HEK293 (cell line): ENCODE data around the gene CENPH.

ENCODE experiments used
- CTCF ChIA-PET: fragments of 350-600 bp; formaldehyde crosslinking; extraction: SDS; loops from one replicate; lab custom pipeline; 2021; ENCODE audit warnings: antibody characterized with exemption; lab: Yijun Ruan, JAX
- POLR2A ChIA-PET: fragments of 300-600 bp; formaldehyde crosslinking; extraction: SDS; loops from one replicate; lab custom pipeline; 2020; ENCODE audit warnings: antibody characterized with exemption, inconsistent platforms; lab: Yijun Ruan, JAX
- H3K27ac ChIP-seq: fragments of 200-500 bp; sonication (Bioruptor generic); 2 replicates; pipeline ENCODE4 v1.5.1; 2014; ENCODE audit warnings: low read depth, low read length, control low read depth, inconsistent platforms; ENCODE audit errors: extremely low read depth
- H3K36me3 ChIP-seq, 2 experiments: fragments of 200-500 bp in 1 of 2; sonication (Bioruptor generic) in 1 of 2; 1 replicate in 1 of 2; 2 replicates in 1 of 2; pipeline ENCODE4 v1.5.1; 2014 to 2017; ENCODE audit warnings: inconsistent platforms in 2 of 2, low read length in 2 of 2; ENCODE audit not compliant: control insufficient read depth in 2 of 2, insufficient read depth in 1 of 2
- H3K4me1 ChIP-seq: fragments of 200-500 bp; sonication (Bioruptor generic); 2 replicates; pipeline ENCODE4 v1.5.1; 2014; ENCODE audit warnings: mild to moderate bottlenecking, low read length, inconsistent platforms; ENCODE audit not compliant: control insufficient read depth, insufficient read depth
- H3K4me3 ChIP-seq: 2 replicates; pipeline ENCODE4 v1.5.1; 2011; ENCODE audit warnings: low read depth, mild to moderate bottlenecking, control low read depth, low read length, moderate library complexity
- H3K9me3 ChIP-seq: fragments of 200-500 bp; sonication (Bioruptor generic); 2 replicates; pipeline ENCODE4 v1.5.1; 2014; ENCODE audit warnings: low read depth, low read length, inconsistent platforms; ENCODE audit not compliant: control insufficient read depth, insufficient read depth
- KLF1 ChIP-seq: fragments of 450-650 bp; formaldehyde crosslinking; IDR thresholded peaks from 2 replicates; pipeline ENCODE4 v1.5.1; 2016; ENCODE audit warnings: missing biosample characterization, missing genetic modification characterization
- KLF16 ChIP-seq: fragments of 450-650 bp; formaldehyde crosslinking; IDR thresholded peaks from 2 replicates; pipeline ENCODE4 v1.5.1; 2017; ENCODE audit warnings: missing biosample characterization, missing genetic modification characterization
- PRDM6 ChIP-seq: fragments of 450-650 bp; formaldehyde crosslinking; IDR thresholded peaks from 2 replicates; pipeline ENCODE4 v1.5.1; 2017; ENCODE audit warnings: missing biosample characterization, missing genetic modification characterization
- REST ChIP-seq: fragments of 450-650 bp; formaldehyde crosslinking; IDR thresholded peaks from 2 replicates; pipeline ENCODE4 v1.5.1; 2016; ENCODE audit warnings: missing biosample characterization, missing genetic modification characterization
- SP7 ChIP-seq: fragments of 450-650 bp; formaldehyde crosslinking; IDR thresholded peaks from 2 replicates; pipeline ENCODE4 v1.5.1; 2016; ENCODE audit warnings: missing biosample characterization, missing genetic modification characterization
- ZBTB44 ChIP-seq: fragments of 450-650 bp; IDR thresholded peaks from 2 replicates; pipeline ENCODE4 v1.5.1; 2018; ENCODE audit warnings: missing biosample characterization, mild to moderate bottlenecking, missing genetic modification characterization
- ZBTB48 ChIP-seq: fragments of 450-650 bp; formaldehyde crosslinking; IDR thresholded peaks from 2 replicates; pipeline ENCODE4 v1.5.1; 2016; ENCODE audit warnings: missing biosample characterization, missing genetic modification characterization
- ZFP69B ChIP-seq: fragments of 450-650 bp; formaldehyde crosslinking; IDR thresholded peaks from 2 replicates; pipeline ENCODE4 v1.5.1; 2016; ENCODE audit warnings: missing biosample characterization, missing genetic modification characterization
- ZNF311 ChIP-seq: fragments of 450-650 bp; formaldehyde crosslinking; IDR thresholded peaks from 2 replicates; pipeline ENCODE4 v1.5.1; 2017; ENCODE audit warnings: missing biosample characterization, missing genetic modification characterization, borderline replicate concordance
- ZNF335 ChIP-seq: fragments of 450-650 bp; formaldehyde crosslinking; conservative IDR thresholded peaks from 2 replicates; pipeline ENCODE4 v1.5.1; 2016; ENCODE audit warnings: missing biosample characterization, missing genetic modification characterization
- ZNF362 ChIP-seq: fragments of 450-650 bp; formaldehyde crosslinking; IDR thresholded peaks from 2 replicates; pipeline ENCODE4 v1.5.1; 2016; ENCODE audit warnings: missing biosample characterization, missing genetic modification characterization
- ZNF366 ChIP-seq: fragments of 450-650 bp; formaldehyde crosslinking; conservative IDR thresholded peaks from 2 replicates; pipeline ENCODE4 v1.5.1; 2016; ENCODE audit warnings: missing biosample characterization, missing genetic modification characterization
- ZNF501 ChIP-seq: fragments of 450-650 bp; formaldehyde crosslinking; IDR thresholded peaks from 2 replicates; pipeline ENCODE4 v1.5.1; 2016; ENCODE audit warnings: missing biosample characterization, missing genetic modification characterization
- ZNF585B ChIP-seq: fragments of 450-650 bp; formaldehyde crosslinking; IDR thresholded peaks from 2 replicates; pipeline ENCODE4 v1.5.1; 2016; ENCODE audit warnings: missing biosample characterization, missing genetic modification characterization
- ZNF692 ChIP-seq: fragments of 450-650 bp; formaldehyde crosslinking; IDR thresholded peaks from 2 replicates; pipeline ENCODE4 v1.5.1; 2016; ENCODE audit warnings: missing biosample characterization, missing genetic modification characterization
- TF ChIP-seq, protein P1 (sequence below): fragments of 450-650 bp; formaldehyde crosslinking; IDR thresholded peaks from 2 replicates; pipeline ENCODE4 v1.5.1; 2016; ENCODE audit warnings: missing biosample characterization, missing genetic modification characterization

The CENPH gene

GRCh38 chr5:69213513-69214215 is 24.3 kb downstream of the CENPH start (continued):
- TF ChIP-seq, protein P1, sequence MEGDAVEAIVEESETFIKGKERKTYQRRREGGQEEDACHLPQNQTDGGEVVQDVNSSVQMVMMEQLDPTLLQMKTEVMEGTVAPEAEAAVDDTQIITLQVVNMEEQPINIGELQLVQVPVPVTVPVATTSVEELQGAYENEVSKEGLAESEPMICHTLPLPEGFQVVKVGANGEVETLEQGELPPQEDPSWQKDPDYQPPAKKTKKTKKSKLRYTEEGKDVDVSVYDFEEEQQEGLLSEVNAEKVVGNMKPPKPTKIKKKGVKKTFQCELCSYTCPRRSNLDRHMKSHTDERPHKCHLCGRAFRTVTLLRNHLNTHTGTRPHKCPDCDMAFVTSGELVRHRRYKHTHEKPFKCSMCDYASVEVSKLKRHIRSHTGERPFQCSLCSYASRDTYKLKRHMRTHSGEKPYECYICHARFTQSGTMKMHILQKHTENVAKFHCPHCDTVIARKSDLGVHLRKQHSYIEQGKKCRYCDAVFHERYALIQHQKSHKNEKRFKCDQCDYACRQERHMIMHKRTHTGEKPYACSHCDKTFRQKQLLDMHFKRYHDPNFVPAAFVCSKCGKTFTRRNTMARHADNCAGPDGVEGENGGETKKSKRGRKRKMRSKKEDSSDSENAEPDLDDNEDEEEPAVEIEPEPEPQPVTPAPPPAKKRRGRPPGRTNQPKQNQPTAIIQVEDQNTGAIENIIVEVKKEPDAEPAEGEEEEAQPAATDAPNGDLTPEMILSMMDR (tag by site-specific recombination) = no peak
- TF ChIP-seq ZNF501 (tag by site-specific recombination) = no peak
- no peak for TF ChIP-seq REST (tag by site-specific recombination)
- peak; percentile 20; the same call in 1 of the 2 replicates for TF ChIP-seq ZNF335 (tag by site-specific recombination)
- TF ChIP-seq SP7 (tag by site-specific recombination) = no peak
- TF ChIP-seq, all 188 proteins: peak for 13

GRCh38 chr5:69217151-69217511 is 27.7 kb downstream of the CENPH start:
- Histone ChIP-seq H3K4me1 (no peaks in the 10 kb centered on the region), H3K4me3 (peak overlapping the region; percentile 94), H3K9me3 (no peaks in the 10 kb centered on the region), H3K36me3 (peaks cover under 1 to 14% of the 10 kb centered on the region in 2 experiments; a peak in 2 of 3 replicates), H3K27ac (no peak overlapping the region)
- CTCF ChIA-PET = interaction anchor here (0.6 kb wide), 1 partner anchor 1743 kb away, joined by 4 read pairs; no protein-coding TSS in a partner anchor
- TF ChIP-seq ZBTB48 (tag by site-specific recombination) (no peak), KLF16 (no peak), ZBTB44 (0 out of 2 replicates have a peak, but pooled peaks have one; percentile 29), ZNF585B (tag by site-specific recombination) (peak; percentile 60), ZNF311 (tag by site-specific recombination) (no peak), ZNF362 (tag by site-specific recombination) (peak; percentile 51; the same call in 1 of the 2 replicates), ZNF692 (tag by site-specific recombination) (peak; percentile 60), ZNF366 (tag by site-specific recombination) (no peak), ZFP69B (tag by site-specific recombination) (peak; percentile 70; the same call in 1 of the 2 replicates), PRDM6 (tag by site-specific recombination) (peak; percentile 67; the same call in 1 of the 2 replicates), KLF1 (tag by site-specific recombination) (peak; percentile 35; the same call in 1 of the 2 replicates)
- POLR2A ChIA-PET = interaction anchor here (1.8 to 2.2 kb wide), 2 partner anchors 18 to 28 kb away, joined by 7 to 11 read pairs; partner anchors contain the start of genes CDK7 and CENPH
